Stimulated activated naive CD8-positive, alpha-beta T cell treated with anti-CD3 and anti-CD28 coated beads, Interleukin-15, Interleukin-2, amounts not matched to agents 100 ng/mL and 50 ng/mL, for 24 hours (primary cell): ENCODE results near the gene ASS1.
"Not testable (repeated sequence)": the region's sequence is repeated elsewhere in the genome, so short reads cannot be mapped to it uniquely, and the experiment has no call there.

Experiments used
- H3K27ac Mint-ChIP-seq: one replicate; pipeline ENCODE4 v1.8.0; 2021; ENCODE audit warnings: mild to moderate bottlenecking, mixed read lengths
- H3K27me3 Mint-ChIP-seq: one replicate; pipeline ENCODE4 v1.8.0; 2021; ENCODE audit warnings: mixed read lengths
- H3K36me3 Mint-ChIP-seq: one replicate; pipeline ENCODE4 v1.8.0; 2021; ENCODE audit warnings: low read depth, mixed read lengths
- H3K4me1 Mint-ChIP-seq: one replicate; pipeline ENCODE4 v1.8.0; 2021; ENCODE audit warnings: low read depth, mixed read lengths
- H3K4me3 Mint-ChIP-seq: one replicate; pipeline ENCODE4 v1.8.0; 2021; ENCODE audit warnings: mild to moderate bottlenecking, mixed read lengths
- H3K9me3 Mint-ChIP-seq: one replicate; pipeline ENCODE4 v1.8.0; 2021; ENCODE audit warnings: mixed read lengths

The ASS1 gene

GRCh38 chr9:130444565-130445221, at the start of gene ASS1:
Gene ASS1 (plus strand): TSS chr9:130444961. CDS start chr9:130452229, 7,268 bp downstream.
- Mint-ChIP-seq H3K27me3 (peaks cover 35% of the 10 kb centered on the region), H3K36me3 (no peaks in the 10 kb centered on the region), H3K4me1 (peaks cover 16% of the 10 kb centered on the region), H3K4me3 (peak within 1 kb of the TSS; percentile 21), H3K9me3 (no peaks in the 10 kb centered on the region), H3K27ac (no peak within 1 kb of the TSS)

DNA sequence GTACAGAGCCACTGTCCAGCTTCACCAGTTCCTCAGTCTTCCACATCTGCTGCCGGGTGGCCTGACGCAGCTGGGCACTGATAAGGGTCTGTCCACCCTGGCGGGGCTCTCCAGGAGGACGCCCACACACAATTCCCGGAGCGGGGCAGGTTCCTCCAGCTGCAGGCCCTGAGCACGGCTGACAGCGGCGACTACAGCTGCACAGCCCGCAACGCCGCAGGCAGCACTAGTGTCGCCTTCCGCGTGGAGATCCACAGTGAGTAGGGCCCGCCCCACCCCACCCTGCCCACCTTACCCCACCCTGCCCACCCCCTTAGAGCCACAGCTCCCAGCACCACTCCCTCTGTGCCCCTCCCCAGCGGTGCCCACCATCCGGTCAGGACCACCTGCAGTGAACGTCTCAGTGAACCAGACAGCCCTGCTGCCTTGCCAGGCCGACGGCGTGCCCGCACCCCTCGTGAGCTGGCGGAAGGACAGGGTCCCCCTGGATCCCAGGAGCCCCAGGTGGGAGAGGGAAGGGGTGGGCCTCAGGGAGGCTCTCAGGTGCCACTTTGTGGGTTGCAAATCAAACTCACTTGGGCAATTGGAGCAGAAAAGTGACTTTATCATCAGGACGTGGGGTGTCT, 48.8 kb upstream of the ASS1 start:
- Mint-ChIP-seq H3K9me3 (no peaks in the 10 kb centered on the region), H3K4me3 (no peak overlapping the region), H3K36me3 (no peaks in the 10 kb centered on the region), H3K27me3 (peaks cover 4% of the 10 kb centered on the region), H3K4me1 (no peaks in the 10 kb centered on the region), H3K27ac (no peak overlapping the region)

GRCh38 chr9:130396581-130396980, 48.2 kb upstream of the ASS1 start:
- Mint-ChIP-seq H3K27ac (no peak overlapping the region), H3K36me3 (no peaks in the 10 kb centered on the region), H3K27me3 (peaks cover 4% of the 10 kb centered on the region), H3K4me1 (no peaks in the 10 kb centered on the region), H3K4me3 (no peak overlapping the region), H3K9me3 (no peaks in the 10 kb centered on the region)

DNA sequence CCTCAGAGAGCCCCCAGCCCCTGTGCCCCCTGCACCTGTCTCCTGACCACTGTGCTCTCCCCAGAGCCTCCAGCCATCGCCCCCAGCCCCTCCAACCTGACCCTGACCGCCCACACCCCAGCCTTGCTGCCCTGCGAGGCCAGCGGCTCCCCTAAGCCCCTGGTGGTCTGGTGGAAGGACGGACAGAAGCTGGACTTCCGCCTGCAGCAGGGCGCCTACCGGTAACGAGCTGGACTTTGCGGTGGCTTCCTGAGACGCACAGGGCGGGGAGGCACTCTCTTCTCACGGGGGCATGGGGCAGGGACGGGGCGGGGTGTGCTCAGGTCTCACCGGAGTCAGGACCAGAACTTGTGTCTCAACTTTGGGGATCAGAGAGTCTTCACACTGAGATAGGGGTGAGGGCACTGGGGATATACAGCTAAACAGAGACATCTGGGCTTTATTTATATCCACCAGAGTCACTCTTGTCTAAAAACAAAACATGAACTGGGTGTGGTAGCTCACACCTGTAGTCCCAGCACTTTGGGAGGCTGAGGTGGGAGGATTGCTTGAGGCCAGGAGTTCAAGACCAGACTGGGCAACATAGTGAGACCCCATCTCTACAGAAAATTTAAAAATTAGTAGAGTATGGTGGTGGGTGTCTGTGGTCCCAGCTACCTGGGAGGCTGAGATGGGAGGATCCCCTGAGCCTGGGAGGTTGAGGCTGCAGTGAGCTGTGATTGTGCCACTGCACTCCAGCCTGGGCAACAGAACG, 46.1 kb upstream of the ASS1 start:
- Mint-ChIP-seq H3K4me3 (no peak overlapping the region), H3K4me1 (no peaks in the 10 kb centered on the region), H3K27me3 (no peaks in the 10 kb centered on the region), H3K36me3 (no peaks in the 10 kb centered on the region), H3K27ac (no peak overlapping the region), H3K9me3 (no peaks in the 10 kb centered on the region)

DNA sequence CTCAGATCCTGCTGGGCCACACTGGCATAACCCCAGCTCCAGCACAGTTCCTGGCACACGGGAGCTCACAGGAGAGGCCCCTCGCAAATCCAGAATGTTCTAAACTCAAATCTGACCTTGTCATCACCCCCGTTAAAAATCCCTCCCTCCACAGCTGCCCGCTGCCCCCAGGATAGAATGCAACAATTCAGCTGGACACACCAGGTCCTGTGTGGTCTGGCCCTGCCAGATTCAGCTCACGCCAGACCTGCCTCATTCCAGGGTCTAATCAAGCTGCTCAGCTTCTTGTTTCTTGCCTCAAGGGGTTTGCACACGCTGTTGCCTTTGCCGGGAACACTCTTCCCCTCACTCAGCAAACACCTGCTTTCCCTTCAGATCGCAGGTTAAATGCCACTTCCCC, 45.0 kb upstream of the ASS1 start:
- no peaks in the 10 kb centered on the region for H3K27me3 Mint-ChIP-seq
- no peaks in the 10 kb centered on the region for H3K4me1 Mint-ChIP-seq
- no peaks in the 10 kb centered on the region for H3K36me3 Mint-ChIP-seq
- H3K27ac Mint-ChIP-seq = no peak overlapping the region
- no peak overlapping the region for H3K4me3 Mint-ChIP-seq
- H3K9me3 Mint-ChIP-seq = no peaks in the 10 kb centered on the region

DNA sequence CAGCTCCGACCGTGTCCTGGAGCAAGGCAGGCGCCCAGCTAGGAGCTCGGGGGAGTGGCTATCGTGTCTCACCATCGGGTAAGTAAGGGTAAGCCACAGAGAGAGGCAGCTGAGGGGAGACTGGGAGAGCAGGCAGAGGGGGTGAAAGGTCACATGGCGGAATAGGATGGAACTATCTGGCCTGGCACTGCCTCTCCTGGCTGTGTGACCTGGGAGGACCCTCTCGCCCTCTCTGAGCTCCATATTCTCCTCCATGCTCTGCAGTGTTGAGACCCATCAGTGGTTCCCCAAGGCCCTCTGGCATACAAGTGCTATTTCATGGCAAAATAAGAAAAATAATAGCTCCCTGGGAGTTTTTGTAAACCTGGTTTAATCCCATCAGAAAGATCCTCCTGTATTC, 43.9 kb upstream of the ASS1 start:
- Mint-ChIP-seq H3K27me3 (no peaks in the 10 kb centered on the region), H3K27ac (no peak overlapping the region), H3K9me3 (no peaks in the 10 kb centered on the region), H3K36me3 (no peaks in the 10 kb centered on the region), H3K4me3 (no peak overlapping the region), H3K4me1 (no peaks in the 10 kb centered on the region)

- H3K36me3 Mint-ChIP-seq, H3K4me3 Mint-ChIP-seq, H3K27ac Mint-ChIP-seq, H3K4me1 Mint-ChIP-seq, H3K27me3 Mint-ChIP-seq, H3K9me3 Mint-ChIP-seq: not testable (repeated sequence)
These were observed 43.0 kb upstream of the ASS1 start for GRCh38 chr9:130401742-130402141.

- H3K27me3 Mint-ChIP-seq = no peaks in the 10 kb centered on the region
- H3K4me3 Mint-ChIP-seq = no peak overlapping the region
- no peak overlapping the region for H3K27ac Mint-ChIP-seq
- no peaks in the 10 kb centered on the region for H3K36me3 Mint-ChIP-seq
- no peaks in the 10 kb centered on the region for H3K4me1 Mint-ChIP-seq
- no peaks in the 10 kb centered on the region for H3K9me3 Mint-ChIP-seq
These were observed 42.5 kb upstream of the ASS1 start for GRCh38 chr9:130402243-130402642.

- Mint-ChIP-seq H3K27me3 (no peaks in the 10 kb centered on the region), H3K9me3 (no peaks in the 10 kb centered on the region), H3K36me3 (no peaks in the 10 kb centered on the region), H3K4me1 (no peaks in the 10 kb centered on the region), H3K4me3 (no peak overlapping the region), H3K27ac (no peak overlapping the region)
These were observed 41.9 kb upstream of the ASS1 start for GRCh38 chr9:130402645-130403440.

GRCh38 chr9:130405657-130406257, 39.0 kb upstream of the ASS1 start:
- no peaks in the 10 kb centered on the region for H3K36me3 Mint-ChIP-seq
- no peak overlapping the region for H3K27ac Mint-ChIP-seq
- H3K27me3 Mint-ChIP-seq = no peaks in the 10 kb centered on the region
- no peaks in the 10 kb centered on the region for H3K9me3 Mint-ChIP-seq
- H3K4me1 Mint-ChIP-seq = no peaks in the 10 kb centered on the region
- no peak overlapping the region for H3K4me3 Mint-ChIP-seq

GRCh38 chr9:130406278-130406895, 38.4 kb upstream of the ASS1 start:
- no peaks in the 10 kb centered on the region for H3K36me3 Mint-ChIP-seq
- no peaks in the 10 kb centered on the region for H3K9me3 Mint-ChIP-seq
- no peak overlapping the region for H3K27ac Mint-ChIP-seq
- H3K4me3 Mint-ChIP-seq = no peak overlapping the region
- no peaks in the 10 kb centered on the region for H3K4me1 Mint-ChIP-seq
- no peaks in the 10 kb centered on the region for H3K27me3 Mint-ChIP-seq

DNA sequence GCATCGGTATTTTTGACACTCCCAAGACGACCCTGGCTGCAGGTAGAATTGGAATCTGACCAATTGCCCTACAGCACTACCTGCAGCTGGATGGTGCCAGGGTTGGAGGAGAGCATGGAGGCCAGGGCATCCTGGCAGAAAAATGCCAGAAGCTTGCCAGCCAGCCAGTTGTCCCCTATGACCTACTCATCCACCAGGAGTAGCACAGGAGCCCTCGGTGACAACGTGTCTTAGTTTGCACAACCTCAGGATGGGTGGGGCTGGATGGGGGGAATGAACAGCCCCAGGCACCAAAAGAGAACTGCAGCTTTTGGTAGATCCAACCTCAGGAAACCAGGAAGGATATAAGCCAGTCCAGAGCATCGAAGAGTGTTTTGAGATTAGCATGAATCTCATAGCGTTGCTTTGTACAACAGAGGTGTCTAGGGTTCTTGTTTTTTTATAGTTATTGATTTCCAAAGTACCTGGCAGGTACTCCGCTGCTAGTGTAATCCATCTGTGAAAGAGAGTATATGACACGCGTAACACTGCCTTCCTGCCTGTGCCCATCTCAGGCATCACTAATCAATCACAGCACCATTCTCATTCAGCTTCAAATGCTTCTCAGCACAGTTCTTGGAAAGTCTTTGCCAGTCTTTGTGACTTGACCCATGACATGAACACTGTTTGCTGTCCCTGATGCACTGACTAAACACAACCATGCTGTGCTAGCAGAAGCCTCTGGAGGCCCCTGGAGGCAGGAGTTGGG, 36.7 kb upstream of the ASS1 start:
- no peaks in the 10 kb centered on the region for H3K9me3 Mint-ChIP-seq
- no peak overlapping the region for H3K4me3 Mint-ChIP-seq

DNA sequence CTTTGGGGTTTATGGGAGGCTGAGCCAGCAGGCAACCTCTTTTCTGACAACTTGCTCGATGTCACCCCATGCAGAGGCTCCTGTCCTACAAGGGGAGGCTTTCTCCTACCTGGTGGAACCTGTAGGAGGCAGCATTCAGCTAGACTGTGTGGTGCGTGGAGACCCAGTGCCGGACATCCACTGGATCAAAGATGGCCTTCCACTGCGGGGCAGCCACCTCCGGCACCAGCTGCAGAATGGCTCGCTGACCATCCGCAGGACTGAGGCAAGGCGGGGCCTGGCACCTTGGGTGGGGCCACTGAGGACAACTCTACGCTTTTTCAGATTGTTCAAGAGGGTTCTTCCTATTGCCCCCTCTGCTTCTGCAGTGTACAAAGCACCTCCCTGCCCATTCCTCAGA, 36.1 kb upstream of the ASS1 start:
- no peak overlapping the region for H3K4me3 Mint-ChIP-seq
- no peaks in the 10 kb centered on the region for H3K4me1 Mint-ChIP-seq
- no peak overlapping the region for H3K27ac Mint-ChIP-seq
- H3K9me3 Mint-ChIP-seq = no peaks in the 10 kb centered on the region
- peaks cover 5% of the 10 kb centered on the region for H3K27me3 Mint-ChIP-seq
- no peaks in the 10 kb centered on the region for H3K36me3 Mint-ChIP-seq

More for the DNA sequence above, 36.7 kb upstream of the ASS1 start:
- Mint-ChIP-seq H3K27me3 (peaks cover 3% of the 10 kb centered on the region), H3K27ac (no peak overlapping the region), H3K36me3 (no peaks in the 10 kb centered on the region), H3K4me1 (no peaks in the 10 kb centered on the region)

GRCh38 chr9:130409246-130409645, 35.5 kb upstream of the ASS1 start:
- Mint-ChIP-seq H3K27ac (no peak overlapping the region), H3K4me3 (no peak overlapping the region), H3K9me3 (no peaks in the 10 kb centered on the region), H3K4me1 (no peaks in the 10 kb centered on the region), H3K36me3 (no peaks in the 10 kb centered on the region), H3K27me3 (peaks cover 5% of the 10 kb centered on the region)
